Neural cell (in vitro differentiated cells): ENCODE data around the gene DDX5. TPM values are rescaled to one million over a fixed set of nuclear protein-coding genes. Genes with fewer than 3 reads are reported as not detected.
"Not testable (repeated sequence)": the region's sequence is repeated elsewhere in the genome, so short reads cannot be mapped to it uniquely, and the experiment has no call there.

Experiments
- H2AFZ ChIP-seq: fragments of 200-600, 300-800 bp; sonication (generic), shearing (Covaris generic); 2 replicates; pipeline ENCODE4 v1.6.0; 2014; ENCODE audit warnings: low read depth, mild to moderate bottlenecking, antibody characterized with exemption, low read length, moderate library complexity
- H3F3A ChIP-seq: fragments of 200-600 bp; shearing (Covaris generic); 2 replicates; pipeline ENCODE4 v1.6.1; 2016; ENCODE audit warnings: mild to moderate bottlenecking, moderate library complexity, mixed read lengths, antibody characterized with exemption, low read length; ENCODE audit not compliant: insufficient read depth, poor library complexity, severe bottlenecking
- H3K27ac ChIP-seq: fragments of 200-600, 300-800 bp; sonication (generic), shearing (Covaris generic); 2 replicates; pipeline ENCODE4 v1.5.1; 2014; ENCODE audit warnings: mild to moderate bottlenecking, low read length, moderate library complexity
- H3K27me3 ChIP-seq: fragments of 300-800, 200-600 bp; sonication (generic), shearing (Covaris generic); 2 replicates; pipeline ENCODE4 v1.6.0; 2014; ENCODE audit warnings: mild to moderate bottlenecking, low read depth, low read length, moderate library complexity; ENCODE audit not compliant: insufficient read depth
- H3K36me3 ChIP-seq: fragments of 300-800, 200-600 bp; sonication (generic), shearing (Covaris generic); 2 replicates; pipeline ENCODE4 v1.5.1; 2014; ENCODE audit warnings: mild to moderate bottlenecking, antibody characterized with exemption, low read length, moderate library complexity; ENCODE audit not compliant: insufficient read depth
- H3K4me2 ChIP-seq: fragments of 300-800, 200-600 bp; sonication (generic), shearing (Covaris generic); 2 replicates; pipeline ENCODE4 v1.6.0; 2014; ENCODE audit warnings: mild to moderate bottlenecking, low read length
- H3K4me3 ChIP-seq: fragments of 300-800, 200-600 bp; sonication (generic), shearing (Covaris generic); 2 replicates; pipeline ENCODE4 v1.5.1; 2014; ENCODE audit warnings: mild to moderate bottlenecking, low read length, moderate library complexity
- H3K79me2 ChIP-seq: fragments of 200-600 bp; shearing (Covaris generic); replicated peaks from 2 replicates; pipeline ENCODE4 v1.6.0; 2014; ENCODE audit warnings: mild to moderate bottlenecking, low read length, moderate library complexity; ENCODE audit not compliant: insufficient read depth
- H3K9ac ChIP-seq: fragments of 300-800, 200-600 bp; sonication (generic), shearing (Covaris generic); 2 replicates; pipeline ENCODE4 v1.6.1; 2016; ENCODE audit warnings: mild to moderate bottlenecking, low read length, mixed read lengths
- H3K9me2 ChIP-seq: fragments of 200-600 bp; shearing (Covaris generic); 2 replicates; pipeline ENCODE4 v1.6.1; 2016; ENCODE audit warnings: mild to moderate bottlenecking, low read length, mixed read lengths; ENCODE audit not compliant: insufficient read depth
- H3K9me3 ChIP-seq: fragments of 200-600, 300-800 bp; sonication (generic), shearing (Covaris generic); 2 replicates; pipeline ENCODE4 v1.6.1; 2016; ENCODE audit warnings: mild to moderate bottlenecking, mixed run types, low read length, moderate library complexity, mixed read lengths
- H4K20me1 ChIP-seq: fragments of 200-600 bp; shearing (Covaris generic); 2 replicates; pipeline ENCODE4 v1.6.1; 2016; ENCODE audit warnings: mild to moderate bottlenecking, mixed run types; ENCODE audit not compliant: insufficient read depth
- CTCF ChIP-seq: fragments of 450-650 bp; IDR thresholded peaks from 2 replicates; pipeline ENCODE4 v1.5.1; 2014; ENCODE audit warnings: antibody characterized with exemption, mild to moderate bottlenecking, moderate library complexity; ENCODE audit not compliant: poor library complexity, severe bottlenecking
- EP300 ChIP-seq: fragments of 450-650 bp; conservative IDR thresholded peaks from 2 replicates; pipeline ENCODE4 v1.6.1; 2014; ENCODE audit warnings: antibody characterized with exemption, mild to moderate bottlenecking, moderate library complexity; ENCODE audit not compliant: poor library complexity, severe bottlenecking
- EZH2 ChIP-seq: fragments of 200-600, 300-800 bp; shearing (Covaris generic), sonication (generic); IDR thresholded peaks from 2 replicates; pipeline ENCODE4 v1.6.1; 2014; ENCODE audit warnings: antibody characterized with exemption, low read length, borderline replicate concordance, mild to moderate bottlenecking; ENCODE audit not compliant: insufficient read depth, poor library complexity, severe bottlenecking
- MXI1 ChIP-seq: fragments of 450-650 bp; conservative IDR thresholded peaks from 2 replicates; pipeline ENCODE4 v1.6.1; 2014; ENCODE audit warnings: antibody characterized with exemption, mild to moderate bottlenecking; ENCODE audit not compliant: poor library complexity, severe bottlenecking
- POLR2AphosphoS5 ChIP-seq: IDR thresholded peaks from 2 replicates; pipeline ENCODE4 v1.6.1; 2012
- RAD21 ChIP-seq: fragments of 450-650 bp; conservative IDR thresholded peaks from 2 replicates; pipeline ENCODE4 v1.6.1; 2014; ENCODE audit warnings: antibody characterized with exemption, mild to moderate bottlenecking, moderate library complexity
- REST ChIP-seq: IDR thresholded peaks from 2 replicates; pipeline ENCODE4 v1.6.1; 2012; ENCODE audit warnings: borderline replicate concordance
- SMC3 ChIP-seq: fragments of 450-650 bp; conservative IDR thresholded peaks from 2 replicates; pipeline ENCODE4 v1.6.1; 2014; ENCODE audit warnings: antibody characterized with exemption, mild to moderate bottlenecking, moderate library complexity; ENCODE audit not compliant: poor library complexity
- TAF1 ChIP-seq: IDR thresholded peaks from 2 replicates; pipeline ENCODE4 v1.6.1; 2012; ENCODE audit warnings: low read depth
- polyA plus RNA-seq: library from polyadenylated mRNA; depleted of rRNA; stranded (reverse); fragments of >200 nt; gene quantifications from 2 replicates; pipeline ENCODE4 v1.2.3, GENCODE V29; 2014

Gene DDX5
- polyA plus RNA-seq, 1 donor from 2014 or later: 2,358 TPM

GRCh38 chr17:64496786-64497564 lies 9.1 kb downstream of the DDX5 start, which contains the start of gene POLG2:
Gene POLG2 (minus strand): TSS chr17:64497054. CDS start chr17:64496968, 86 bp downstream.
- Histone ChIP-seq H3K27ac (peak within 1 kb of the TSS; percentile 80), H3K4me3 (peak within 1 kb of the TSS; percentile 86), H4K20me1 (peaks cover 18% of the 10 kb centered on the region), H3K79me2 (peaks cover 40% of the 10 kb centered on the region), H3F3A (peaks cover 16% of the 10 kb centered on the region), H3K9me2 (no peaks in the 10 kb centered on the region), H3K9me3 (no peaks in the 10 kb centered on the region), H3K4me2 (peak within 1 kb of the TSS; percentile 94), H3K36me3 (peaks cover 12% of the 10 kb centered on the region), H2AFZ (no peak within 1 kb of the TSS), H3K27me3 (no peaks in the 10 kb centered on the region), H3K9ac (peak within 1 kb of the TSS; percentile 66)
- peak; percentile 97 for TF ChIP-seq MXI1
- TF ChIP-seq RAD21: no peak
- no peak for TF ChIP-seq EZH2
- peak; percentile 86 for TF ChIP-seq POLR2AphosphoS5
- TF ChIP-seq TAF1: peak; percentile 63
- TF ChIP-seq CTCF: peak; percentile 72
- peak; percentile 54 for TF ChIP-seq SMC3
- peak; percentile 32 for TF ChIP-seq REST

GRCh38 chr17:64496348-64496785 lies 9.7 kb downstream of the DDX5 start:
- no peaks in the 10 kb centered on the region for H3K27me3 ChIP-seq
- H3K36me3 ChIP-seq: peaks cover 12% of the 10 kb centered on the region
- H3K4me2 ChIP-seq: peak overlapping the region; percentile 94
- peaks cover 34% of the 10 kb centered on the region for H3K79me2 ChIP-seq
- no peaks in the 10 kb centered on the region for H3K9me3 ChIP-seq
- H3K9me2 ChIP-seq: no peaks in the 10 kb centered on the region
- H2AFZ ChIP-seq: no peak overlapping the region
- TF ChIP-seq EZH2: no peak
- TF ChIP-seq MXI1: no peak
- no peak for TF ChIP-seq EP300
- TF ChIP-seq SMC3: no peak
- no peak for TF ChIP-seq POLR2AphosphoS5
- TF ChIP-seq TAF1: no peak
- no peak for TF ChIP-seq RAD21
- TF ChIP-seq REST: no peak
- no peak for TF ChIP-seq CTCF
- peak overlapping the region; percentile 80 for H3K27ac ChIP-seq
- H3K4me3 ChIP-seq: peak overlapping the region; percentile 86
- peak overlapping the region; percentile 66 for H3K9ac ChIP-seq
- peaks cover 16% of the 10 kb centered on the region for H3F3A ChIP-seq
- H4K20me1 ChIP-seq: peaks cover 12% of the 10 kb centered on the region

GRCh38 chr17:64495300-64495699 lies 10.8 kb downstream of the DDX5 start:
- peak overlapping the region; percentile 86 for H3K4me3 ChIP-seq
- H3K79me2 ChIP-seq: peaks cover 32% of the 10 kb centered on the region
- H3K9me3 ChIP-seq, H3K27ac ChIP-seq, H2AFZ ChIP-seq, H3K4me2 ChIP-seq, H3K27me3 ChIP-seq, H3K9me2 ChIP-seq, H3K9ac ChIP-seq, H3K36me3 ChIP-seq: not testable (repeated sequence)
- H4K20me1 ChIP-seq: peaks cover 11% of the 10 kb centered on the region
- peaks cover 16% of the 10 kb centered on the region for H3F3A ChIP-seq
